A549 (cell line): ENCODE results near the gene ABL1. TPM values are rescaled to one million over a fixed set of nuclear protein-coding genes. Genes with fewer than 3 reads are reported as not detected.

Source experiments
- ATAC-seq, 2 experiments: fragments of 200-7000 bp in 1 of 2; fragments of >200 bp in 1 of 2; cut with Nextera tagmentation in 1 of 2; cut with Tn5 transposase in 1 of 2; 3 replicates each; pipeline versions ENCODE4 v1.8.0 to v1.9.1; 2018 to 2020; ENCODE audit warnings: mild to moderate bottlenecking in 1 of 2, moderate library complexity in 1 of 2
- CTCF ChIA-PET: fragments of 300-600 bp; sonication (Branson Sonifier 250); formaldehyde crosslinking; extraction: SDS; loops from one replicate; lab custom pipeline; 2021; ENCODE audit warnings: antibody characterized with exemption, inconsistent platforms; lab: Yijun Ruan, JAX
- POLR2A ChIA-PET: fragments of 350-600 bp; formaldehyde crosslinking; extraction: SDS; loops from one replicate; lab custom pipeline; 2021; ENCODE audit warnings: antibody characterized with exemption, inconsistent platforms; lab: Yijun Ruan, JAX
- DNase-seq, 2 experiments: peaks; one replicate each; pipeline versions ENCODE4 v3.0.0 to v3.0.0-alpha.2; 2011 to 2016; ENCODE audit warnings: low read depth in 1 of 2, low spot score in 1 of 2
- FAIRE-seq: peaks from 2 replicates; lab custom pipeline; 2011; peaks lifted over from hg19 to GRCh38; lab: Jason Lieb, UNC
- H3K27ac ChIP-seq, 2 experiments: fragments of >200 bp; sonication (Bioruptor Twin); formaldehyde crosslinking; 3 replicates each; pipeline ENCODE4 v1.5.1; 2016 to 2017
- H3K4me1 ChIP-seq: fragments of >200 bp; sonication (Bioruptor Twin); formaldehyde crosslinking; 3 replicates; pipeline ENCODE4 v1.6.1; 2016
- H3K4me2 ChIP-seq: fragments of >200 bp; sonication (Bioruptor Twin); formaldehyde crosslinking; 3 replicates; pipeline ENCODE4 v1.6.1; 2016
- H3K4me3 ChIP-seq: fragments of >200 bp; sonication (Bioruptor Twin); formaldehyde crosslinking; 3 replicates; pipeline ENCODE4 v1.5.1; 2016
- H3K9me3 ChIP-seq: fragments of >200 bp; sonication (Bioruptor Twin); formaldehyde crosslinking; 3 replicates; pipeline ENCODE4 v1.6.1; 2016
- BCL3 ChIP-seq: fragments of >200 bp; sonication (Bioruptor Twin); formaldehyde crosslinking; IDR thresholded peaks from 3 replicates; pipeline ENCODE4 v1.6.1; 2016
- BHLHE40 ChIP-seq: IDR thresholded peaks from 2 replicates; pipeline ENCODE4 v1.6.1; 2012; ENCODE audit warnings: low read depth, low read length, inconsistent platforms
- CBX2 ChIP-seq: fragments of 200-600 bp; sonication (generic); IDR thresholded peaks from 2 replicates; pipeline ENCODE4 v1.6.1; 2016; ENCODE audit warnings: low read depth, mild to moderate bottlenecking, borderline replicate concordance
- CEBPB ChIP-seq, 2 experiments: fragments of >200 bp in 1 of 2; sonication (Bioruptor Twin) in 1 of 2; formaldehyde crosslinking in 1 of 2; IDR thresholded peaks; 2 replicates each; pipeline ENCODE4 v1.6.1; 2012 to 2016
- CHD4 ChIP-seq: fragments of 200-600 bp; sonication (generic); IDR thresholded peaks from 2 replicates; pipeline ENCODE4 v1.6.1; 2016; ENCODE audit warnings: antibody characterized with exemption, mild to moderate bottlenecking, borderline replicate concordance
- EHMT2 ChIP-seq: fragments of 200-600 bp; sonication (generic); IDR thresholded peaks from 2 replicates; pipeline ENCODE4 v1.6.1; 2016; ENCODE audit warnings: antibody characterized with exemption, low read depth, mild to moderate bottlenecking, moderate library complexity
- EP300 ChIP-seq, 2 experiments: fragments of >200 bp; sonication (Bioruptor Twin); formaldehyde crosslinking; IDR thresholded peaks; 2 replicates in 1 of 2; 3 replicates in 1 of 2; pipeline ENCODE4 v1.6.1; 2016 to 2017
- ESRRA ChIP-seq: fragments of 150-350 bp; IDR thresholded peaks from 2 replicates; pipeline ENCODE4 v1.6.1; 2014; ENCODE audit warnings: mild to moderate bottlenecking, low read length, borderline replicate concordance
- HDAC2 ChIP-seq: fragments of 200-600 bp; sonication (generic); IDR thresholded peaks from 2 replicates; pipeline ENCODE4 v1.6.1; 2016
- HES2 ChIP-seq: fragments of >200 bp; sonication (Bioruptor Twin); formaldehyde crosslinking; IDR thresholded peaks from 2 replicates; pipeline ENCODE4 v1.6.1; 2016
- HEYL ChIP-seq: fragments of 250-450 bp; sonication (Bioruptor Pico); IDR thresholded peaks from 2 replicates; pipeline ENCODE4 v1.8.0; 2021; ENCODE audit warnings: mild to moderate bottlenecking, moderate library complexity
- HOXA7 ChIP-seq: fragments of 250-450 bp; sonication (Bioruptor Pico); IDR thresholded peaks from 2 replicates; pipeline ENCODE4 v1.5.0; 2020; ENCODE audit warnings: mild to moderate bottlenecking, moderate library complexity
- HOXB5 ChIP-seq: fragments of 250-450 bp; sonication (Bioruptor Pico); IDR thresholded peaks from 2 replicates; pipeline ENCODE4 v1.5.0; 2020; ENCODE audit warnings: mild to moderate bottlenecking, moderate library complexity
- JUN ChIP-seq, 2 experiments: fragments of >200 bp; sonication (Bioruptor Twin); formaldehyde crosslinking; IDR thresholded peaks; 2 replicates in 1 of 2; 3 replicates in 1 of 2; pipeline ENCODE4 v1.6.1; 2016 to 2017
- JUNB ChIP-seq: fragments of >200 bp; sonication (Bioruptor Twin); formaldehyde crosslinking; IDR thresholded peaks from 2 replicates; pipeline ENCODE4 v1.6.1; 2016
- MAZ ChIP-seq: fragments of 150-350 bp; IDR thresholded peaks from 2 replicates; pipeline ENCODE4 v1.6.1; 2014; ENCODE audit warnings: antibody characterized with exemption, low read depth, low read length, borderline replicate concordance
- MYC ChIP-seq: IDR thresholded peaks from 2 replicates; pipeline ENCODE4 v1.6.1; 2012; ENCODE audit warnings: mild to moderate bottlenecking, inconsistent platforms, low read length, improper control_type of control experiment, borderline replicate concordance
- NFE2L2 ChIP-seq: fragments of 150-350 bp; conservative IDR thresholded peaks from 2 replicates; pipeline ENCODE4 v1.6.1; 2014; ENCODE audit warnings: low read length
- NR3C1 ChIP-seq: fragments of >200 bp; sonication (Bioruptor Twin); formaldehyde crosslinking; IDR thresholded peaks from 3 replicates; pipeline ENCODE4 v1.6.1; 2017
- PBX3 ChIP-seq: IDR thresholded peaks from 2 replicates; pipeline ENCODE4 v1.6.1; 2012
- RAD21 ChIP-seq, 2 experiments: fragments of >200 bp in 1 of 2; sonication (Bioruptor Twin) in 1 of 2; formaldehyde crosslinking in 1 of 2; IDR thresholded peaks in 1 of 2; conservative IDR thresholded peaks in 1 of 2; 2 replicates in 1 of 2; 3 replicates in 1 of 2; pipeline ENCODE4 v1.6.1; 2012 to 2018; ENCODE audit warnings: inconsistent platforms in 1 of 2
- RARB ChIP-seq: fragments of 250-450 bp; sonication (Bioruptor Pico); IDR thresholded peaks from 2 replicates; pipeline ENCODE4 v1.8.0; 2021; ENCODE audit warnings: mild to moderate bottlenecking, moderate library complexity
- RCOR1 ChIP-seq: fragments of 150-350 bp; IDR thresholded peaks from 2 replicates; pipeline ENCODE4 v1.6.1; 2014; ENCODE audit warnings: antibody characterized with exemption, low read length, low read depth
- RFX5 ChIP-seq: fragments of 450-650 bp; IDR thresholded peaks from 2 replicates; pipeline ENCODE4 v1.7.1; 2014; ENCODE audit warnings: antibody characterized with exemption, mild to moderate bottlenecking, moderate library complexity
- RNF2 ChIP-seq: fragments of 200-600 bp; sonication (generic); IDR thresholded peaks from 2 replicates; pipeline ENCODE4 v1.6.1; 2016; ENCODE audit warnings: low read depth, mild to moderate bottlenecking, antibody characterized with exemption, moderate library complexity, borderline replicate concordance
- TP53 ChIP-seq: fragments of 250-450 bp; sonication (Bioruptor Pico); IDR thresholded peaks from 2 replicates; pipeline ENCODE4 v1.5.0; 2021; ENCODE audit warnings: mild to moderate bottlenecking, moderate library complexity
- ZC3H11A ChIP-seq: fragments of 450-650 bp; IDR thresholded peaks from 2 replicates; pipeline ENCODE4 v1.6.1; 2014; ENCODE audit warnings: antibody characterized with exemption, mild to moderate bottlenecking
- ZNF302 ChIP-seq: fragments of 250-450 bp; sonication (Bioruptor Pico); IDR thresholded peaks from 2 replicates; pipeline ENCODE4 v1.9.0; 2021; ENCODE audit warnings: inconsistent platforms, mild to moderate bottlenecking, moderate library complexity
- ZSCAN20 ChIP-seq: fragments of 250-450 bp; sonication (Bioruptor Pico); IDR thresholded peaks from 2 replicates; pipeline ENCODE4 v1.8.0; 2022; ENCODE audit warnings: mild to moderate bottlenecking, moderate library complexity
- WGBS: methylation state at CpG from one replicate; pipeline ENCODE4 v1.1.6; 2017; ENCODE audit errors: missing lambda C conversion rate; 5-methylcytosine and 5-hydroxymethylcytosine counted together
- polyA plus RNA-seq, 4 experiments: library from polyadenylated mRNA; depleted of rRNA in 3 of 4; stranded (reverse); fragments of >200 nt; fragmentation: RNase III in 1 of 4; extraction: RNeasy Plus Mini Kit Qiagen cat#74134 plus additional on column Dnase treatment in 1 of 4; gene quantifications; 2 replicates in 3 of 4; 3 replicates in 1 of 4; pipeline ENCODE4 v1.2.3, GENCODE V29; 2011 to 2017

ABL1 gene
- polyA plus RNA-seq, 2 of the 4 experiments (the other 2 are of a cell fraction), result 26.5 to 32.4 TPM

DNA sequence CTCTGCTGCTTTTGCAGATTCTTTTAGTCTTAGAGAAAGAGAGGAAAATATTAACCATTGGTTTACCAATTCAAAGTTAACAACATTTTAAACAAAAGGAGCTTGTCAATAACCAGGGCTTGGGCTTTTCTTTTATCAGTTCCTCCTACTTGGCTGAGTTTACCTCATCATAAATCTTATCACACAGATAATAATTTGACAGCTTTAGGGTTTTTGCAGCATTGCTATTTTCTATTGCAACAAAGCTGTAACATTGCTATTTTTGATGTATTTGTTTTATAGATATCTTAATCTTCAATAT, 9.8 kb upstream of the ABL1 start:
- no peak overlapping the region for H3K4me3 ChIP-seq

GRCh38 chr9:130825809-130826208, 9.2 kb upstream of the ABL1 start:
- ATAC-seq, result no peak
- no peak for FAIRE-seq
- no peak for DNase-seq
- Histone ChIP-seq H3K4me2 (peak overlapping the region; percentile 66), H3K4me1 (peaks cover 24% of the 10 kb centered on the region), H3K27ac (peak overlapping the region in 1 of 2 experiments; percentile 12; a peak in 2 of 6 replicates), H3K4me3 (no peak overlapping the region), H3K9me3 (0 out of 3 replicates have a peak, but pooled peaks cover 8% of the 10 kb centered on the region)
- POLR2A ChIA-PET, result interaction anchor here (1.1 kb wide), 1 partner anchor 9 kb away, joined by 4 read pairs; the partner anchor contains the start of gene ABL1
- TF ChIP-seq CHD4, result no peak
- no peak for TF ChIP-seq MAZ
- TF ChIP-seq HEYL (CRISPR knock-in tag), result no peak
- no peak for TF ChIP-seq RARB
- TF ChIP-seq MYC, result no peak
- TF ChIP-seq HOXA7, result no peak
- no peak for TF ChIP-seq CEBPB (IDR thresholded peaks at IDR 0.05)
- TF ChIP-seq TP53 (CRISPR knock-in tag), result no peak
- CTCF ChIA-PET, result interaction anchor here (1.3 to 2.3 kb wide), 5 partner anchors 10 to 54 kb away, joined by 3 to 7 read pairs (median 6); no protein-coding TSS in a partner anchor
- WGBS, result 97% methylated on average over 5 of the region's 5 CpGs

More for the DNA sequence above, 9.8 kb upstream of the ABL1 start:
- Histone ChIP-seq H3K27ac (peak overlapping the region; percentile 42 to 67; a peak in 5 of 6 replicates), H3K4me1 (peaks cover 24% of the 10 kb centered on the region), H3K4me2 (peak overlapping the region; percentile 66), H3K9me3 (0 out of 3 replicates have a peak, but pooled peaks cover 8% of the 10 kb centered on the region)
- POLR2A ChIA-PET, result interaction anchor here (1.1 kb wide), 1 partner anchor 9 kb away, joined by 4 read pairs; the partner anchor contains the start of gene ABL1
- no peak for TF ChIP-seq EP300 (IDR thresholded peaks at IDR 0.05)
- no peak for TF ChIP-seq ZC3H11A
- no peak for TF ChIP-seq NR3C1
- TF ChIP-seq CEBPB (IDR thresholded peaks at IDR 0.05), result no peak
- no peak for TF ChIP-seq HES2
- no peak for TF ChIP-seq RCOR1
- TF ChIP-seq RAD21 (conservative IDR thresholded peaks at IDR 0.05 in 1 of 2, IDR thresholded peaks at IDR 0.05 in 1 of 2), result no peak
- no peak for TF ChIP-seq CHD4
- TF ChIP-seq ZNF302 (CRISPR knock-in tag), result no peak
- no peak for TF ChIP-seq ESRRA
- TF ChIP-seq ZSCAN20 (CRISPR knock-in tag), result no peak
- no peak for TF ChIP-seq HOXB5
- FAIRE-seq (no peak), ATAC-seq (no peak), DNase-seq (no peak)
- CTCF ChIA-PET, result interaction anchor here (1.1 to 2.3 kb wide), 7 partner anchors 10 to 124 kb away, joined by 3 to 7 read pairs (median 4); no protein-coding TSS in a partner anchor

DNA sequence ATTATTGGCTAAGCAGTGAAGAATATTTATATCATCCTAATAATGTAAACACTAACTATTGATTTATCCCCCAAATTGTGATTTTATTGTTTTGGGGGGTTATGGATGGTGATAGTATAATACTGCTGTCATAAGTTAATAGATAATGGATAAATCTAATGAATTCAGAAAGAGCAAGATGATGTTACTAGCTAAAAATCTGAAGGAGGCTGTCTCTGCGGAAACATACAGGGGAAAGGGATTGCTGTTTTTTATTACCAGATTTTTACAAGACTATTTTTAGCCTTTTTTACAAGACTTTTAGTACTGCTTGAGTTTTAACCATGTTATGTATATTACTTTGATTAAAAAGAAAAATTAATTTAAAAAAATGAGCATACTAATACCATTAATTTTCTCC, 5.3 kb upstream of the ABL1 start:
- Histone ChIP-seq H3K4me2 (no peak overlapping the region), H3K9me3 (0 out of 3 replicates have a peak, but pooled peaks cover 8% of the 10 kb centered on the region), H3K27ac (no peak overlapping the region), H3K4me1 (peaks cover 30% of the 10 kb centered on the region), H3K4me3 (no peak overlapping the region)
- DNase-seq (no peak), ATAC-seq (no peak), FAIRE-seq (no peak)
- TF ChIP-seq BHLHE40 (no peak), CBX2 (no peak), BCL3 (no peak), NFE2L2 (no peak), RFX5 (no peak), RCOR1 (no peak), PBX3 (no peak), HEYL (CRISPR knock-in tag) (no peak), HDAC2 (no peak), EHMT2 (no peak), JUNB (no peak), JUN (IDR thresholded peaks at IDR 0.05) (no peak), CHD4 (no peak), RNF2 (no peak)
- CTCF ChIA-PET, result interaction anchor here (0.8 to 28.2 kb wide), 3 partner anchors 11 to 34 kb away, joined by 3 to 397 read pairs (median 5); no protein-coding TSS in a partner anchor
- POLR2A ChIA-PET, result no interaction called here
- 90% methylated on average over 1 of the region's 1 CpG for WGBS
